Neural cell (in vitro differentiated cells): ENCODE results near the gene UBE2V1. TPM values are rescaled to one million over a fixed set of nuclear protein-coding genes. Genes with fewer than 3 reads are reported as not detected.

Experiments used
- H2AFZ ChIP-seq: fragments of 200-600, 300-800 bp; sonication (generic), shearing (Covaris generic); 2 replicates; pipeline ENCODE4 v1.6.0; 2014; ENCODE audit warnings: low read depth, mild to moderate bottlenecking, antibody characterized with exemption, low read length, moderate library complexity
- H3F3A ChIP-seq: fragments of 200-600 bp; shearing (Covaris generic); 2 replicates; pipeline ENCODE4 v1.6.1; 2016; ENCODE audit warnings: mild to moderate bottlenecking, moderate library complexity, mixed read lengths, antibody characterized with exemption, low read length; ENCODE audit not compliant: insufficient read depth, poor library complexity, severe bottlenecking
- H3K27ac ChIP-seq: fragments of 200-600, 300-800 bp; sonication (generic), shearing (Covaris generic); 2 replicates; pipeline ENCODE4 v1.5.1; 2014; ENCODE audit warnings: mild to moderate bottlenecking, low read length, moderate library complexity
- H3K27me3 ChIP-seq: fragments of 300-800, 200-600 bp; sonication (generic), shearing (Covaris generic); 2 replicates; pipeline ENCODE4 v1.6.0; 2014; ENCODE audit warnings: mild to moderate bottlenecking, low read depth, low read length, moderate library complexity; ENCODE audit not compliant: insufficient read depth
- H3K36me3 ChIP-seq: fragments of 300-800, 200-600 bp; sonication (generic), shearing (Covaris generic); 2 replicates; pipeline ENCODE4 v1.5.1; 2014; ENCODE audit warnings: mild to moderate bottlenecking, antibody characterized with exemption, low read length, moderate library complexity; ENCODE audit not compliant: insufficient read depth
- H3K4me2 ChIP-seq: fragments of 300-800, 200-600 bp; sonication (generic), shearing (Covaris generic); 2 replicates; pipeline ENCODE4 v1.6.0; 2014; ENCODE audit warnings: mild to moderate bottlenecking, low read length
- H3K4me3 ChIP-seq: fragments of 300-800, 200-600 bp; sonication (generic), shearing (Covaris generic); 2 replicates; pipeline ENCODE4 v1.5.1; 2014; ENCODE audit warnings: mild to moderate bottlenecking, low read length, moderate library complexity
- H3K79me2 ChIP-seq: fragments of 200-600 bp; shearing (Covaris generic); replicated peaks from 2 replicates; pipeline ENCODE4 v1.6.0; 2014; ENCODE audit warnings: mild to moderate bottlenecking, low read length, moderate library complexity; ENCODE audit not compliant: insufficient read depth
- H3K9ac ChIP-seq: fragments of 300-800, 200-600 bp; sonication (generic), shearing (Covaris generic); 2 replicates; pipeline ENCODE4 v1.6.1; 2016; ENCODE audit warnings: mild to moderate bottlenecking, low read length, mixed read lengths
- H3K9me2 ChIP-seq: fragments of 200-600 bp; shearing (Covaris generic); 2 replicates; pipeline ENCODE4 v1.6.1; 2016; ENCODE audit warnings: mild to moderate bottlenecking, low read length, mixed read lengths; ENCODE audit not compliant: insufficient read depth
- H3K9me3 ChIP-seq: fragments of 200-600, 300-800 bp; sonication (generic), shearing (Covaris generic); 2 replicates; pipeline ENCODE4 v1.6.1; 2016; ENCODE audit warnings: mild to moderate bottlenecking, mixed run types, low read length, moderate library complexity, mixed read lengths
- H4K20me1 ChIP-seq: fragments of 200-600 bp; shearing (Covaris generic); 2 replicates; pipeline ENCODE4 v1.6.1; 2016; ENCODE audit warnings: mild to moderate bottlenecking, mixed run types; ENCODE audit not compliant: insufficient read depth
- CTCF ChIP-seq: fragments of 450-650 bp; IDR thresholded peaks from 2 replicates; pipeline ENCODE4 v1.5.1; 2014; ENCODE audit warnings: antibody characterized with exemption, mild to moderate bottlenecking, moderate library complexity; ENCODE audit not compliant: poor library complexity, severe bottlenecking
- EP300 ChIP-seq: fragments of 450-650 bp; conservative IDR thresholded peaks from 2 replicates; pipeline ENCODE4 v1.6.1; 2014; ENCODE audit warnings: antibody characterized with exemption, mild to moderate bottlenecking, moderate library complexity; ENCODE audit not compliant: poor library complexity, severe bottlenecking
- EZH2 ChIP-seq: fragments of 200-600, 300-800 bp; shearing (Covaris generic), sonication (generic); IDR thresholded peaks from 2 replicates; pipeline ENCODE4 v1.6.1; 2014; ENCODE audit warnings: antibody characterized with exemption, low read length, borderline replicate concordance, mild to moderate bottlenecking; ENCODE audit not compliant: insufficient read depth, poor library complexity, severe bottlenecking
- MXI1 ChIP-seq: fragments of 450-650 bp; conservative IDR thresholded peaks from 2 replicates; pipeline ENCODE4 v1.6.1; 2014; ENCODE audit warnings: antibody characterized with exemption, mild to moderate bottlenecking; ENCODE audit not compliant: poor library complexity, severe bottlenecking
- POLR2AphosphoS5 ChIP-seq: IDR thresholded peaks from 2 replicates; pipeline ENCODE4 v1.6.1; 2012
- RAD21 ChIP-seq: fragments of 450-650 bp; conservative IDR thresholded peaks from 2 replicates; pipeline ENCODE4 v1.6.1; 2014; ENCODE audit warnings: antibody characterized with exemption, mild to moderate bottlenecking, moderate library complexity
- SMC3 ChIP-seq: fragments of 450-650 bp; conservative IDR thresholded peaks from 2 replicates; pipeline ENCODE4 v1.6.1; 2014; ENCODE audit warnings: antibody characterized with exemption, mild to moderate bottlenecking, moderate library complexity; ENCODE audit not compliant: poor library complexity
- TAF1 ChIP-seq: IDR thresholded peaks from 2 replicates; pipeline ENCODE4 v1.6.1; 2012; ENCODE audit warnings: low read depth
- polyA plus RNA-seq: library from polyadenylated mRNA; depleted of rRNA; stranded (reverse); fragments of >200 nt; gene quantifications from 2 replicates; pipeline ENCODE4 v1.2.3, GENCODE V29; 2014
- TF ChIP-seq, protein P1 (sequence below): IDR thresholded peaks from 2 replicates; pipeline ENCODE4 v1.6.1; 2012; ENCODE audit warnings: borderline replicate concordance

UBE2V1 gene
- polyA plus RNA-seq, 1 donor from 2014 or later, result 34.4 TPM

DNA sequence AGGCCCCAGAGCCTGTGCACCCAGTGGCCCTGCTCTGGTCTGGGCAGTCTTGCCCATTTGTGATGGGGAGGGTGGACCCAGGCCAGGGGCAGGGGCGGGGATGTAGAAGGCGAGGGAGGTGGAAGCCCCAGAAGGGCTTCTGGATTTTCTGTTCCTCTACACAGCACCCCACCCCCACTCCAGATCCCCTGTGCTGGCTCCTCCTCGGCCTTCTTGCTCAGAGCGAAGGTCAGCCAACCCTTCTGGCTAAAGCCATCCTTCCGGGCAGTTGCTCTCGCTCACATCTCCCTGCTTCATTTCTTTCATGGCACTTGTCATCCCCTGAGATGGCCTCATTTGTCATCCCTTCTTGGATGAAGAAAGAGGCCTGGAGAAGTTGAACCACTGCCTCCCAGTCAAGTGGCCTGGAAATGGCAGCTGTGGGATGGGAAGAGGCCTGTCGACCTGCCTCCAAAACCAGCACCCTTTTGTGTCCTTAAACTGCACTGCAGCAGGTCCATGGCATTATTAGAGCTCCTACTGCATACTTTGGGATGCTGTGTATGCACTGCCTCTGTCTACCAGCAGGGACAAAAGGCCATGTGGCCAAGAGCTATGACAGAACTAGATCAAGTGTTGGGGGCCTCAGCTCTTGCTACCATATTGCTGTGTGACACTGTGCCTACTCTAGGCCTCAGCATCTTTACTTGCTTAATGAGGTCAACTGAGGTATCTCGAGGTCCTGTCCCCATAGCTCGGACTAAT, 20.7 kb upstream of the UBE2V1 start:
- Histone ChIP-seq H3K4me2 (no peak overlapping the region), H3K9me3 (no peaks in the 10 kb centered on the region), H2AFZ (no peak overlapping the region), H3K79me2 (no peaks in the 10 kb centered on the region), H3F3A (no peaks in the 10 kb centered on the region), H4K20me1 (no peaks in the 10 kb centered on the region), H3K27me3 (no peaks in the 10 kb centered on the region), H3K9me2 (no peaks in the 10 kb centered on the region), H3K9ac (no peak overlapping the region), H3K27ac (no peak overlapping the region), H3K36me3 (no peaks in the 10 kb centered on the region), H3K4me3 (no peak overlapping the region)
- TF ChIP-seq, protein P1, sequence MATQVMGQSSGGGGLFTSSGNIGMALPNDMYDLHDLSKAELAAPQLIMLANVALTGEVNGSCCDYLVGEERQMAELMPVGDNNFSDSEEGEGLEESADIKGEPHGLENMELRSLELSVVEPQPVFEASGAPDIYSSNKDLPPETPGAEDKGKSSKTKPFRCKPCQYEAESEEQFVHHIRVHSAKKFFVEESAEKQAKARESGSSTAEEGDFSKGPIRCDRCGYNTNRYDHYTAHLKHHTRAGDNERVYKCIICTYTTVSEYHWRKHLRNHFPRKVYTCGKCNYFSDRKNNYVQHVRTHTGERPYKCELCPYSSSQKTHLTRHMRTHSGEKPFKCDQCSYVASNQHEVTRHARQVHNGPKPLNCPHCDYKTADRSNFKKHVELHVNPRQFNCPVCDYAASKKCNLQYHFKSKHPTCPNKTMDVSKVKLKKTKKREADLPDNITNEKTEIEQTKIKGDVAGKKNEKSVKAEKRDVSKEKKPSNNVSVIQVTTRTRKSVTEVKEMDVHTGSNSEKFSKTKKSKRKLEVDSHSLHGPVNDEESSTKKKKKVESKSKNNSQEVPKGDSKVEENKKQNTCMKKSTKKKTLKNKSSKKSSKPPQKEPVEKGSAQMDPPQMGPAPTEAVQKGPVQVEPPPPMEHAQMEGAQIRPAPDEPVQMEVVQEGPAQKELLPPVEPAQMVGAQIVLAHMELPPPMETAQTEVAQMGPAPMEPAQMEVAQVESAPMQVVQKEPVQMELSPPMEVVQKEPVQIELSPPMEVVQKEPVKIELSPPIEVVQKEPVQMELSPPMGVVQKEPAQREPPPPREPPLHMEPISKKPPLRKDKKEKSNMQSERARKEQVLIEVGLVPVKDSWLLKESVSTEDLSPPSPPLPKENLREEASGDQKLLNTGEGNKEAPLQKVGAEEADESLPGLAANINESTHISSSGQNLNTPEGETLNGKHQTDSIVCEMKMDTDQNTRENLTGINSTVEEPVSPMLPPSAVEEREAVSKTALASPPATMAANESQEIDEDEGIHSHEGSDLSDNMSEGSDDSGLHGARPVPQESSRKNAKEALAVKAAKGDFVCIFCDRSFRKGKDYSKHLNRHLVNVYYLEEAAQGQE, result no peak
- TF ChIP-seq CTCF (no peak), MXI1 (no peak), TAF1 (no peak), EZH2 (no peak)

DNA sequence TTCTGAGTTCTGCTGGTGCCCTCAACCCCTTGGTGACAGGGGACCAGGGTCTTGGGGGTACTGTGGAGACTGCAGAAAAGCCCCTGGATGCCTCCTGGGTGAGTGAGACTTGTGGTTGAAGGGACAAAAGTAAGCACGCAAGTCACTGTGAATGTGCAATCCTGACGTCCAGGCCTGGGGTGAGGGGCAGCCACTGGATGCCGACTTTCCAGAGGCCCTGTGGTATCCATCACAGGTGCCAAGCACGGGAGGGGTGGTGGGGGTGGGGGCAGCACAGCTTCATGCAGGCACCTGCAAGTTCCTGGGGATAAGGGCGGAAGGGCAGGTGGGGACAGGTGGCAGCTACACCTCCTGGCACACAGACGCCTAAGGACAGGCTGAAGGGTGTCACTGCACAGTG, 20.1 kb upstream of the UBE2V1 start:
- no peak overlapping the region for H3K4me3 ChIP-seq
- H3K27ac ChIP-seq, result no peak overlapping the region
- H2AFZ ChIP-seq, result no peak overlapping the region
- no peak overlapping the region for H3K4me2 ChIP-seq
- H3K36me3 ChIP-seq, result no peaks in the 10 kb centered on the region
- no peaks in the 10 kb centered on the region for H3K79me2 ChIP-seq
- H3K9me2 ChIP-seq, result no peaks in the 10 kb centered on the region
- no peak for TF ChIP-seq EP300
- no peaks in the 10 kb centered on the region for H3F3A ChIP-seq
- H3K9ac ChIP-seq, result no peak overlapping the region
- no peaks in the 10 kb centered on the region for H3K27me3 ChIP-seq
- H4K20me1 ChIP-seq, result no peaks in the 10 kb centered on the region
- no peaks in the 10 kb centered on the region for H3K9me3 ChIP-seq

DNA sequence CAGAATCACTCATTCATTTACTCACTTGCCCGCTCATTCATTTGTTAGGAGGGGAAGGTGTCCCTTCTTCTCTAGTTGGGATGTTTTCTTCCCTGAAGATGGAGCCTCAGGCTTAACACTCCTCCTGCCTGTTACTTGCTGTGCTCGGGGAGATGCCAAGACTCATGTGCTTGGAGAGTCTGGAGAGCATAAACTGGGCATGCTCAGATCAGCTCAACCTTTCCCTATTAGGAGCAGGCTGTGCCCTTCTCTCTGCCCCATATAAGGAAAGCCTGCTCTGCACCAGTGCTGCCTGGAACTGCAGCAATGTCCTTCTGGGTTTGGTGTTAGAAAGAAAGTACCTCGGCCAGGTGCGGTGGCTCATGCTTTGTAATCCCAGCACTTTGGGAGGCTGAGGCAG, 18.0 kb upstream of the UBE2V1 start:
- Histone ChIP-seq H3K9ac (no peak overlapping the region), H3K79me2 (no peaks in the 10 kb centered on the region), H3K9me2 (no peaks in the 10 kb centered on the region), H3K36me3 (no peaks in the 10 kb centered on the region), H3K27ac (no peak overlapping the region), H4K20me1 (no peaks in the 10 kb centered on the region), H3K4me3 (no peak overlapping the region), H2AFZ (no peak overlapping the region), H3K27me3 (no peaks in the 10 kb centered on the region), H3F3A (no peaks in the 10 kb centered on the region), H3K9me3 (no peaks in the 10 kb centered on the region), H3K4me2 (no peak overlapping the region)
- no peak for TF ChIP-seq EP300
- no peak for TF ChIP-seq SMC3
- no peak for TF ChIP-seq POLR2AphosphoS5
- TF ChIP-seq CTCF, result no peak
- TF ChIP-seq TAF1, result no peak
- TF ChIP-seq EZH2, result no peak
- TF ChIP-seq MXI1, result no peak
- TF ChIP-seq RAD21, result no peak
- TF ChIP-seq, protein P1, result no peak
